ENCODE results near the gene PGGHG.

DNA sequence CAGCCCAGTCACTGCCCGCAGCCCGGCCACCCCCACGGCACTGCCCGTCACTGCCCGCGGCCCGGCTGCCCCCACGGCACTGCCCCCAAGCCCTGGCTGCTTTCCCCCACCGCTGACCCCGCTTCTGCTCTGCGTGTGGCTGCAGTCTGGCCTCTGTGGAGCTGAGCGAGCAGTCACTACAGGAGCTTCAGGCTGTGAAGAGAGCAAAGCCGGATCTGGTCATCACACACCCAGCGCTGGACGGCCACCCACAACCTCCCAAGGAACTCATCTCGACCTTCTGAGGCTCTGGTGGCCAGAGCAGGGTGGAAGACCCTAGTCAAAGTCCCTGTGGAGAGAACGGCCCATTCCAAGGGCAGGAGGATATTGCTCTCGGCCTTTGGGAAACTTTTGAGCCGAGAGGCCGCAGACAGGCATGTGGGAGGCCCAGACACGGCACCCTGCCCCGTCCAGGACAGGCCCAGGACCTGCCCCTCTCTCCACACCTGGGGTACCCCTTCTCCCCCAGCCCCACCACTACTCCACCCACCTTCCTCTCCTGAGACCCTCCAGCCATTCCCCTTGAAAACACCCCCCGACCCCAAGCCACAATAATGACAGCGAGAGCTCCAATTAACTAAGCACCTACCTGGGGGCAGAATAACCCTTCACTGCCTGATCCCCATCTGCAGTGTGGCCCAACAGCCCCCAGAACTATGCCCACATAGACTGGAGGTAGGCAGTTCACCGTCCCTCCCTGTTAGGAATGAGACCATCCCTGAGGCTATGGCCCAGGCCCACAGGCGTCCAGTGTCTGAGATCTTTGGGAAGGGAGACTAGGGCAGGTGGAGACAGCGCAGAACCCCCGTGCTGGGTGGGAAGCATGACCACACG, 3.7 kb upstream of the PGGHG start:
- TF ChIP-seq POLR2A (IDR thresholded peaks at IDR 0.05) (no peak), POLR2AphosphoS5 (IDR thresholded peaks at IDR 0.05) (no peak), EP300 (IDR thresholded peaks at IDR 0.05) (no peak)
- TF ChIP-seq, protein P1, sequence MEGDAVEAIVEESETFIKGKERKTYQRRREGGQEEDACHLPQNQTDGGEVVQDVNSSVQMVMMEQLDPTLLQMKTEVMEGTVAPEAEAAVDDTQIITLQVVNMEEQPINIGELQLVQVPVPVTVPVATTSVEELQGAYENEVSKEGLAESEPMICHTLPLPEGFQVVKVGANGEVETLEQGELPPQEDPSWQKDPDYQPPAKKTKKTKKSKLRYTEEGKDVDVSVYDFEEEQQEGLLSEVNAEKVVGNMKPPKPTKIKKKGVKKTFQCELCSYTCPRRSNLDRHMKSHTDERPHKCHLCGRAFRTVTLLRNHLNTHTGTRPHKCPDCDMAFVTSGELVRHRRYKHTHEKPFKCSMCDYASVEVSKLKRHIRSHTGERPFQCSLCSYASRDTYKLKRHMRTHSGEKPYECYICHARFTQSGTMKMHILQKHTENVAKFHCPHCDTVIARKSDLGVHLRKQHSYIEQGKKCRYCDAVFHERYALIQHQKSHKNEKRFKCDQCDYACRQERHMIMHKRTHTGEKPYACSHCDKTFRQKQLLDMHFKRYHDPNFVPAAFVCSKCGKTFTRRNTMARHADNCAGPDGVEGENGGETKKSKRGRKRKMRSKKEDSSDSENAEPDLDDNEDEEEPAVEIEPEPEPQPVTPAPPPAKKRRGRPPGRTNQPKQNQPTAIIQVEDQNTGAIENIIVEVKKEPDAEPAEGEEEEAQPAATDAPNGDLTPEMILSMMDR (IDR thresholded peaks at IDR 0.05) = no peak

All from stomach (tissue), 4 donors.